ENCODE results near the gene S100B.

- TF ChIP-seq, protein P1, sequence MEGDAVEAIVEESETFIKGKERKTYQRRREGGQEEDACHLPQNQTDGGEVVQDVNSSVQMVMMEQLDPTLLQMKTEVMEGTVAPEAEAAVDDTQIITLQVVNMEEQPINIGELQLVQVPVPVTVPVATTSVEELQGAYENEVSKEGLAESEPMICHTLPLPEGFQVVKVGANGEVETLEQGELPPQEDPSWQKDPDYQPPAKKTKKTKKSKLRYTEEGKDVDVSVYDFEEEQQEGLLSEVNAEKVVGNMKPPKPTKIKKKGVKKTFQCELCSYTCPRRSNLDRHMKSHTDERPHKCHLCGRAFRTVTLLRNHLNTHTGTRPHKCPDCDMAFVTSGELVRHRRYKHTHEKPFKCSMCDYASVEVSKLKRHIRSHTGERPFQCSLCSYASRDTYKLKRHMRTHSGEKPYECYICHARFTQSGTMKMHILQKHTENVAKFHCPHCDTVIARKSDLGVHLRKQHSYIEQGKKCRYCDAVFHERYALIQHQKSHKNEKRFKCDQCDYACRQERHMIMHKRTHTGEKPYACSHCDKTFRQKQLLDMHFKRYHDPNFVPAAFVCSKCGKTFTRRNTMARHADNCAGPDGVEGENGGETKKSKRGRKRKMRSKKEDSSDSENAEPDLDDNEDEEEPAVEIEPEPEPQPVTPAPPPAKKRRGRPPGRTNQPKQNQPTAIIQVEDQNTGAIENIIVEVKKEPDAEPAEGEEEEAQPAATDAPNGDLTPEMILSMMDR (IDR thresholded peaks at IDR 0.05): no peak
- no peak for TF ChIP-seq POLR2A (IDR thresholded peaks at IDR 0.05)
Observed at GRCh38 chr21:46634427-46634826, 29.5 kb upstream of the S100B start.

Data from Peyer's patch (tissue), 4 donors.